Stimulated activated CD8-positive, alpha-beta memory T cell treated with anti-CD3 and anti-CD28 coated beads, Interleukin-4, amount 100 ng/mL, for 24 hours (primary cell): ENCODE measurements around the gene LENG1.

Source experiments
- DNase-seq: peaks from one replicate; pipeline ENCODE4 v3.0.0-alpha.2; 2020; ENCODE audit warnings: low read depth

Gene LENG1

DNA sequence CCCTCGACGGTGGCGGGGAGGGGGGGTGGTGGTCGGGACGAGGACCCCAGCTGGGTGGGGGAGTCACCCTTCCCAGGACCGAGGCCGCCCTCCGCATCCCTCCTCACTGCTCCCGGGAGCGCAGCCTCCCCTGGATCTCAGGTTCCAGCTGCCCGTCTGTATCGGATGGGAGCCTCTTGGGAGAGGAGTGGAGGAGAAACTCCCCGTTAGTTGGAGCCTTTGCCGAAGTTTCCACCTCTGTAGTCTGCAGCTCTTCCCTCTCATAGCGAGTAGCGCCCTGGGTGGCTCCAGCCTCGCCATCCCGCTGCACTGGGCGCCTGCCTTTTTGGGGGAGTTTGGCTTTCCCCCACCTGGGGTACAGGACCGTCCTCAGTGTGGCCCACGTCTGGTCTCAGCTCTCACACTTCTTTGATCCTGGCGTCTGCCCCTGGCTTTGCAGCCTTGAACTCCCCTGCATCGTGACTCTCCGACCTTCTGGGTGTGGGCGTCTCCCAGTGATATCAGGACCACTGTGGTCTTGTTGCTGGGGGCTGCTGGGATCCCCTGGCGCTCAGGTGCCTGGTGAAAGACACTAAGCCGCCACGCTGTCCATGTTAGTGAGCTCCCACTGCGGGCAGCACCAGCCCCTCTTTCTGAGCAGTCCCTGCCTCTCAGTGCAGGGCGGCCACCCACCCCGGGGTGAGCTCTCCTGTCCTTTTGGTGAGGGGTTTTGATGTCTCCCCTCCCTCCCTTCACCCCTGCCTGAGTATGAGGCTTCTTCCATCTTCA, 20.8 kb downstream of the LENG1 start:
- DNase-seq, result no peak

DNA sequence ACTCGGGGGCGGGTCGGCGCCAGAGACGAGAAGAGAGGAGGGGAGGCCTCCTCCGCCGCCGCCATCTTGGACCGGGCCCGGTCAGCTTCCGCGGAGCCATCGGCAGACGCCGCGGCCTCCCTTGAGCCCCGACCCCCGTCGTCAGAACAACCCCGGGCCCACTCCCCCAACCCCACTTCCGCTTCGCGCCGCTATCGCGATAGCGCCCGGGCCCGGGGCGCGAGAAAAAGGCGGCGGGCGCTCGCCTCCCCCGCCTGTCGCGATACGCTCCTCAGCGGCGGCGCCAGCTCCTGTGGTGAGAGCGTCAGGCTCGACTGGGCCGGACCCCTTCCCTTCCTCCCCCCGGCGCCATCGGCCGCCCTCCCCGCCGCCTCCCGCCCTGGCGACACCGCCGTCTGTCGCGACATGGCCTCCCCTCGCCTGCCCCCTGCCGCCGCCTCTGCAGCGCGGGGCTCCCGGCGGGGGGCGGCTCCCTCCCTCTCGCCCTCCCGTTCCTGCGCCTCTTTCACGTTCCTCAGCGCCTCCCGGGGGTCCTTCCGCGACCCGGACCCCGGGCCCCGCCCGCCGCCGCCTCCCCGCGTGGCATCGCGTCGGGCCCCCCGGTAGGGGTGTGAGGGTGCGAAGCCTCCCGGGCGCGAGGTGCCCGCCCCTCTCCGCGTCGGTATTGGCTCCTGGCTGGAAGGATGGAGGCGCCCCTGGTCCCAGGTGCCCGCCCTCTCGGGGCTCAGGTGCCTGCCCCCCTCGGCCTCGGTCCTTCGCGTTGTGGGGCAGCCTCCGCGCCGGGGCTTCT, 21.6 kb downstream of the LENG1 start, which contains the start of gene CNOT3:
Gene CNOT3 (plus strand): TSS at position 64 of the 790 bp plus-strand sequence. CDS start 5,217 bp downstream, outside the sequence.
- no peak for DNase-seq

DNA sequence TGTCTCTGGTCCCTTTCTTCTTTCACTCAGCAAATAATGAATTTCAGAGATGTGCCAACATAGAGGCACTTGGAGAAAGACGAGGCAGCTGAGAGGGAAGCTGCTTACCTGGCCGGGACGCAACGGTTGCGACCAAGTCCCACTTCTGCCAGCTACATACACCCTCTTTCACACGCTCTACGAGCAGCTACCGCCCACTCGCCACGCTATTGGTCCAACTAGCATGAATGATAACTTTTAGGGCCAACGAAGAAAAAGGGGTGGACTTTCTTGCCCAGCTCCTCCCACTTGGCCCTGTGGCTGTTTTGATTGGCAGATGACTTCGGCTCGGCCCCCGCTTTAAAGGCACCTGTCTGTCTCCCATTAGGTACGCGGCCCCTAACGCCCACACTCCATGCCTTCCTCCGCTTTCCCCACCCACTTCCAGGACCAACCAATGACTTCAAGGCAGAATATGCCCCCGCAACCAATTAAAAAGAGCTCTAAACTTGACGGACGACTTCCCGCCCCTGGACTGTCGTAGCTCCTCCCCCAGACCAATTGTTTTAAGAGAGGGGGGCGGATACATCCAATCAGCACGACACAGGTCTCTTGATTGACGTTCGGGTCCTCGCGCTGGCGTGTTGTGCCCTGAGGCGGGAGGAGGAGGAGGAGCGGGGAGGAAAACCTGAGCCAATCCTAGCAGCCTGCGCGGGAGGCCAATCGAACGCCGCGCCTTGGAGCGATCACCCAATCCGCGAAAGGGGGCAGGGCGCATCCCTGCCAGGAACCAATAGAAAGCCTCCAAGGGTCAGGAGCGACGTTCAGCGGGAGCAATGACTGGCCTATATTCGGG, 22.4 kb downstream of the LENG1 start:
- DNase-seq, result peak; percentile 97

DNA sequence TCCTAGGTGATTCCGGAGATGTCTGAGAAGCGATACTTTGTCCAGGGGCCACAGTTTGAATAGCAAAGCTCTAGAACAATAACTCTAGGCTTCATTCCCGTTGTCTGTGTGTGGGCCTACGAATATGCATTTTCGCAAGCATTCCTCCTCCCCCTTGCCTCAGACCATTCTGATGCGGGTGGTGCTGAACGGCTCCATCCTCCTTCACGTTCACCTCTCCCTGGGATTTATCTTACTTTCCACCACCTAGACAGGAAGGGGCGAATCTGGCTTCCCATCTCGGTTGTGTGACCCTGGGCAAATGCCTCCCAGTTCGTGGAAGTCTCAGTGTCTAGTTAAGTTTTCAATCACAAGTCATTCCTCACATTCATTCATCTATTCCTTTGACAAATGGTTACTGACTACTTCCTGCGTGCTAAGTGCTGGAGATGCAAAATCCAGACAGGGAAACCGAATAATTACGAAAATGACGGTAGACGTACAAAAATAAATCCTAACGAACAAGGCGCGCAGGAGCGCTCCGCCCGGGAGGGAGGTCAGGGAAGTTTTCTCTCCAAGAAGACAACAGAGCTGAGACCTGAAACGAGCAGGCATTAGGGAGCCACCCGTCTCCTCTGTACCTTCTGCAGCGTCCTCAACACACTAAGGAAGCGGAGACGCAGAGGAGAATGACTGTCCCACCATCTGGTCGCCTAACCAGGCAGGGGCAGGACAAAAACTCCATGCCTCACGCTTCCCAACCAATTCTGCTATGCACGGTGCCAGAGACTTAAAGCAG, 23.2 kb downstream of the LENG1 start:
- DNase-seq, result no peak

DNA sequence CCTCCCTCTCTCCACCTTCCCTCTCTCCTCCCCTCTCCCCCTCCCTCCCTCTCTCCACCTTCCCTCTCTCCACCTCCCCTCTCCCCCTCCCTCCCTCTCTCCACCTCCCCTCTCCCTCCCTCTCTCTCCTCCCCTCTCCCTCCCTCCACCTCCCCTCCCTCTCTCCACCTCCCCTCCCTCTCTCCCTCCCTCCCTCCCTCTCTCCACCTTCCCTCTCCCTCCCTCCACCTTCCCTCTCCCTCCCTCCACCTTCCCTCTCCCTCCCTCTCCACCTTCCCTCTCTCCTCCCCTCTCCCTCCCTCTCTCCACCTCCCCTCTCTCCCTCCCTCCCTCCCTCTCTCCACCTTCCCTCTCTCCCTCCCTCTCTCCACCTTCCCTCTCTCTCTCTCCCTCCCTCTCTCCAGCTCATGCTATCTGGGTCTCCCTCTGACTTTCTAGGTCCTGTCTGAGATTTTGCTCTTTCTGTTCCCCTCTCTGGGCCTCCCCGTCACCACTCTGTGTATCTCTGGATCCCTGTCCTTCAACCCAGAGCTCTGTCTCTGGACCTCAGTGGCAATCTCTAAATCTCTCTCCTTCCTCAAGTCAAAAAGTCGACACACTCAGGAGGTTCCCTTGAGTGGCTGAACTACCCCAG, 25.4 kb downstream of the LENG1 start:
- DNase-seq, result no peak

DNA sequence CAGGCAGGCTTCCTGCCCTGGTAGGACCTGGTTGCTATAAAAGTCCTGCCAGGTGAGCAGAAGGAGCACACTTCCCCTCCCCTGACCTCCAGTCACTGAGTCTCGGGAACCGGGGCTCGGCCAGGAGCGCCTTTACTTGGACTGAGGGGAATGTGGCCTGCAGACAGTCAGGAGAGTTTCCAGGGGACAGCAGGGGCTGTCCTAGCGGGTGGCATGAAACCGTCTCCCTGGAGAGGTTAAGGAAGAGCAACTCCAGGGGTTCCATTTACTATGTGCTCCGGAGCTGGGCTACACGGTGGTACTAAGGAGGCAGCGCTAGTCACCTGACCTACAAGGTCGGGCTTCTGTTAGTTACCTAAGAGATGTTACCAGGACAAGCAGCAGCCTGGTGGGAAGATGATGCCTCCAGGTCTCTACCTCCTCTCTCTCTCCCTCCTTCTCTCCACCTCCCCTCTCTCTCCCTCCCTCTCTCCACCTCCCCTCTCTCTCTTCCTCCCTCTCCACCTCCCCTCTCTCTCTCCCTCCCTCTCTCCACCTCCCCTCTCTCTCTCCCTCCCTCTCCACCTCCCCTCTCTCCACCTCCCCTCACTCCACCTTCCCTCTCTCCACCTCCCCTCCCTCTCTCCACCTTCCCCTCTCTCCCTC, 26.1 kb downstream of the LENG1 start:
- no peak for DNase-seq

DNA sequence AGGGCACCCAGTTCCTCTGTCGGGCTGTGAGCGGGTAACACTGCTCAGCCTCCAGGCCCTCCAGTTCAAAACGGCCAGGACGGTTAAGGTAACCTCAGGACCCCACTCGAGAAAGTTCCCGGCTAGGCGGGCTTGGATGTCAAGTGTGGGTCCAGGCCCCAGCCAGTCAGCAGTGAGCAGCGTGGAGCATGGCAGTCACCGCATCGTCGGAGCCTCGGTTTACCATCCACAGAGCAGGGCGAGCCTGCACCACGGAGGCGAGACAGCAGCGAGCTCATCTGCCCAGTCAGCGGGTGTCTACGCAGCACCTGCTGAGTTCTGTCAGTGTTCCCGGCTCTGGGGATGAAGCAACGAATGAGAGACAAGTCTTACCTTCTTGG, 29.9 kb downstream of the LENG1 start:
- no peak for DNase-seq

DNA sequence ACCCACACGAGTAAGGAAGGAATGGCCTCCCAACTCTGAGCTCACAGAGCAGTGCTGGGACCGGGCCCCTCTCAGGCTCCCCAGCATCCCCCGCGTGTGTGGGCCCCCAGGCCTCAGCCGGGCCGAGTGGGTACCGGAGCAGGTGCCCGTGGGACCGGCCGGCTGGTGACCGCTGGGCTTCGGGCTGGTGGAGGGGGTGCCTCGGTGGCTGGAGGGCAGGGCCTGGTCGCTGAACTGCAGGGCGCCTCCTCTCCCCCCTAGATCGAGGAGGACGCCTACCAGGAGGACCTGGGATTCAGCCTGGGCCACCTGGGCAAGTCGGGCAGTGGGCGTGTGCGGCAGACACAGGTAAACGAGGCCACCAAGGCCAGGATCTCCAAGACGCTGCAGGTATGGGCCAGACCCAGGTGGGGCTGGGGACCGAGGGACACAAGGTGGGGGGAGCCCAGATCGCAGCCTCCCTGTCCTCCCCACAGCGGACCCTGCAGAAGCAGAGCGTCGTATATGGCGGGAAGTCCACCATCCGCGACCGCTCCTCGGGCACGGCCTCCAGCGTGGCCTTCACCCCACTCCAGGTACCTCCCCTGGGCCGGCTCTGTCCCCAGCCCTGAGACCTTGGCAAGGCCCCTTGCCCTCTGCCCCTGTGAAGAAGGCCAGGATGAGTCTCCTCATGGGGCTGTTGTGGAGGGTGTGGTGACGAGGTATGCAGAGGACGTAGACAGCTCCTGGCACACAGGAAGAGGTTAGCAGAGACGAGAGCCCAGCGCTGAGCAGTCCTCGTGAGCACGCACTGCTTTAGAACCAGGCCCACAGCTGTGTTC, 30.5 kb downstream of the LENG1 start:
- DNase-seq, result no peak

DNA sequence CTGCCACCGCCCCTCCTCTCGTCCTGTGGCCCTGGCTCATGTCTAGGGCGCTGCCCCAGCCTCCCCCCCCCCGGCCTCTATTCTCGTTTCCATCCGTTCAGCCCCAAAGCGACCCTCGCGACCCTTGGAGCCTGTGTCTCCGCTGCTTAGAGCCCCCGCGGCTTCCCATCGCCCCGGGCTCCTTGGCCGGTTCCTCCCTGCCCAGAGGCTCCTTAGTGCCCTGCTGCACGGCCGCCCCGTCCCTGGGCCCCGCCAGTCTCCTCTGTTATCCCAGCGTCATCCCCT, 31.1 kb downstream of the LENG1 start:
- no peak for DNase-seq

DNA sequence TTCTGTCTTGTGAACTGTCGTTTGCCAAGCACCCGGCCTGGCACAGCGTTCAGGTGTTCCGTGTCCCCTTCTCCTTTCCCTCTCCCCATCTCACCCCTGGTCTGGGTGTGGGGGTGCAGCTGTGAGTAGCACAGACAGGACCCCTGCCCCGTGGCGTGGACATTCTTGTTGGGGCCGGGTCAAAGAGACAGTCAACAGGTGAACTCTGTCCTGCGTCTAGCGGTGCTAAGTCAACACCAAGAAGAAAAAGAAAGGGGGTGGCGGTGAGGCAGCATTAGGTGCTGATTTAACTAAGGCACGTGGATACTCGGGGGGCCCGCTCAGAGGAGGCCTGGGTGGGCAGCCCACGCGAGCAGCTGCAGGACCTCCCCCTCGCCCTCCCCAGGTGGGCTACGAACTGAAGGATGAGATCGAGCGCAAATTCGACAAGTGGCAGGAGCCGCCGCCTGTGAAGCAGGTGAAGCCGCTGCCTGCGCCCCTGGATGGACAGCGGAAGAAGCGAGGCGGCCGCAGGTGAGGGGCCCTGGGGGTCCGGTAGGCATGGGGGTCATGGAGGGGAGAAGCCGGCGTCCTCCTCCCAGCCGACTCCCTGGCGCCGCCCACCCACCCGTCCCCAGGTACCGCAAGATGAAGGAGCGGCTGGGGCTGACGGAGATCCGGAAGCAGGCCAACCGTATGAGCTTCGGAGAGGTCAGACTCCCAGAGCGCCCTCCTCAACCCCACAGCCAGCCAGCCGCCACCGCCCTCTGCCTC, 31.7 kb downstream of the LENG1 start:
- no peak for DNase-seq

DNA sequence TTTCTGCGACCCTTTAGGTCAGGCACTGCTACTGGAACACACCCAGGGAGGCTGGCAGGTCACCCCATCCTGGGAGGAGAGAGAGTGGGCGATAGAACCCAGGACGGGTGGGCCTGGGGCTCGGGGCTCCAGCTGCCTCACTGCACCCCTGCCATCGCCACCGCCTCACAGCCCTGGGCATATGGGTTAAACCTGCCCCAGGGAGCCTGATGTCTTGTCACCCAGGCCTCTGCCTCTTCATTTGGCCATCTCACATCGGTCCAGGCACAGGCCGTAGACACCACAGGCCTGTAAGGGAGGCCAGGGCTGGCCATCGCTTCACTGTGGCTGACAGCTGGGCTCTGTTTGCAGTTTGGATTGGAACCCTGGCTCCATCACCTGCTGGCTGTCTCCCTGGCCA, 33.8 kb downstream of the LENG1 start:
- no peak for DNase-seq

DNA sequence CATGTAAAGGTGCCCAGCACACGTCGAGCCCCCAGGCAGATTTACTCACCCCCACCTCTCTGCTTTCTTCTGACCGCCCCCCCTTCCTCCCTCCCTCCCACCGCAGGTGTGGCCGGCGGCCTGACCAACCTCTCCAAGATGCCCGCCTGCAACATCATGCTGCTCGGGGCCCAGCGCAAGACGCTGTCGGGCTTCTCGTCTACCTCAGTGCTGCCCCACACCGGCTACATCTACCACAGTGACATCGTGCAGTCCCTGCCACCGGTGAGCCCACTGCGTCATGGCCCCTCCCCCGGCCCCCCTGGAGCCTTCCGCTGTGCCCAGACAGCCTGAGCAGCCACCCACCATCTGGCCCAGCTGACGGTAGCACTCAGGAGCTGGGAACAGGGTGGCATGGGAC, 35.1 kb downstream of the LENG1 start:
- DNase-seq, result no peak

DNA sequence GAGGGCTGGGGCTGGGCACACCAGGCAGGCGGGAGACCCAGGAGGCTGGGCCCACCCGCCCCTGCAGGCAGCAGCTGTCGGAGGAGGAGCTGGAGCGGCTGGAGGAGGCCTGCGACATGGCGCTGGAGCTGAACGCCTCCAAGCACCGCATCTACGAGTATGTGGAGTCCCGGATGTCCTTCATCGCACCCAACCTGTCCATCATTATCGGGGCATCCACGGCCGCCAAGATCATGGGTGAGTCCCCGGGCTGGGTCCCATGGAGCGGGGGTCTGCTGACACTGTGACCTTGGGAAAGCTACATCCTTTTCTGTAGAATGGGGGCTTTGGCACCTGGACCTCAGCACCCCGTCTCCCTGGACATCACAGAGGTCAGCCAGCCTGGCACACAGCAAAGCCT, 35.8 kb downstream of the LENG1 start:
- no peak for DNase-seq

DNA sequence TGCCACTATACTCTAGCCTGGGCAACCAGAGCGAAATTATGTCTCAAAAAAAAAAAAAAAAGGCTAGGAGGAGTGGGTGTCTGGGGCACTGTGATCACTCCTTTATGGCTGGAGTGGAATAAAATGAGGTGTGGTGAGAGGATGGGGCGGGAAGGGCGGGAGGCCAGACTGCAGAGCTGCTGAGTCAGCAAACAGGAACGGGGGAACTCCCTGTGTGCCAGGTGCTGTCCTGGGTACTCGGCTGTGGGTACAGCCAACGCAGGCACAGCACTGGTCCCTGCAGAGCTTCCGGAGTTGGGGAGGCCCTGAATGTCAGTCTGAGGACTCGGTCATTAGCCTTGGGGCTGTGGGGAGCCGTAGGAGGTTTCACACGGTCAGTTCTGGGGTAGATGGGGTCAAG, 38.3 kb downstream of the LENG1 start:
- no peak for DNase-seq

DNA sequence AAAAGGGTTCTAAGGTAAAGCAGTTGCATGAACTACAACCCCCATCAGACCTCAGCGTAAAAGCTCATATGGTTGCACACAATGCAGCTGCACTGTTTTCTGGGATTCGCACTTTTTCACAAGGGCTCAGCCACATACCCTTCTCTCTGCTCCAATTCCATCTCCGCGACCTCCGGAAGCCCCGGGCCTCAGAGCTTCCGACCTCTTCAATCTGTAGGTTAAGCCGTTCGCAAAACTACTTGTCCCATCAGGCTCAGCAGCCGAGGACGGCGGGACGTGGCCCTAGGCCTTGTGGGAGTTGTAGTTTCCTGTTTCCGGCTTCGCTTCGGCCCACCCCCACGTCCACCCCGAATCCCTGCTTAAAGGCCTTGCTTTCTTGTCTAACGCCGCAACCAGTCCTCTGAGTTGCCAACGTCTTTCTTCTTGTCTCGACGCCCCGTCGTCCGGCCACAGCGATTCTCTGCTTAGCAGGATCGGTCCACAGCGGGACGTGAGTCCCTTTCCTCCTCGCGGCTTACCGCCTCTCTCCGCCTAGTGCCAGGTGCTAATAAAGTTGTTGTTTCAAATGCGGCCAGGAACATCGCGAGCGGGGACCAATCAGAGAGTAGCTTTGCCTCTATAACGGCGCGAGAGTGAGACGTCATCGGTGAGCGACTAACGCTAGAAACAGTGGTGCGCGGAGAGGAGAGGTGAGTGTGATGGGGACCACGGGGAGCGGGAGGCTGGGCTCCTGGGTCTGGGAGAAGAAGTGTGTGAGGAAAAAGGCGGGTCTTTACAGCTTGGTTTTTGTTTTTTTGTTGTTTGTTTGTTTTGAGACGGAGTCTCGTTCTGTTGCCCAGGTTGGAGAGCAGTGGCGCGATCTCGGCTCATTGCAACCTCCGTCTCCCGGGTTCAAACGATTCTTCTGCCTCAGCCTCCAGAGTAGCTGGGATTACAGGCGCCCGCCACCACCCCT, 44.1 kb downstream of the LENG1 start, which contains the start of the genes PRPF31 and TFPT:
Gene PRPF31 (plus strand): TSS at position 646 of the 955 bp plus-strand sequence. CDS start 2,525 bp downstream, outside the sequence.
Gene TFPT (minus strand): TSS at position 549 of the 955 bp plus-strand sequence. CDS start 388 bp downstream, at position 161.
- DNase-seq, result peak; percentile 94

DNA sequence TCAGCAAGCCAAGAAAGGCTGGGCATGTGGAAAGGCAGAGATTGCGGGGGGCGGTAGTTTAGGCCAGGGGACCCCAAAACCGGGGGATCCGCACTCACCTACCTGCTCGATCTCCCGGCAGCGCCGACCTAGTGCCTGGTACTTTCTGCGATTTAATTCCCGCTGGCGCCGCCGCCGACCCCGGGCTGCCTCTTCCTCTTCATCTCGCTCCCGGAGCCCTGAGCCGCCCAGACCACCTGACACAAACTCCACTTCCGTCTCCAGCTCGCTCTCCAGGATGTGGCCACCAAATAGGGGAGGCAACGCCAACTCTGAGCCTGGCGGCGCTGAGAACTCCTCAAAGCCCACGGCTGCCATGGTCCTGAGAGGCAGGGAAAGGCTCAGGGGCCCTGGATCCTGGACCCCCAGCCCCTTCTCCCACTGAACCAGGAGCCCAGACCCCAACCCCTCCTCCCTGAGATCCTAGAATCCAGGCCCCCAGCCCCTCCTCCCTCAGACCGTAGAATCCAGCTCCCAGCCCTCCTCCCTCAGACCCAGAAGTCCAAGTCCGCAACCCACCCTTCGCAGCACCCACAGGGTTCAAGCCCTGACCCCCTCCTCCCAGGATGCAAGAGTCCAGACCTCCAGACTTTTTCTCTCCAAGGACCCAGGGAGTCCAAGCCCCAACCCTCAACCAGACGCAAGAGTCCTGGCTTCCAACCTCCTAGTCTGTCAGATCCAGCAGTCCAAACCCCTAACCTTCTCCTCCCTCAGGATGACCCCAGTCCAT, 45.0 kb downstream of the LENG1 start:
- no peak for DNase-seq

DNA sequence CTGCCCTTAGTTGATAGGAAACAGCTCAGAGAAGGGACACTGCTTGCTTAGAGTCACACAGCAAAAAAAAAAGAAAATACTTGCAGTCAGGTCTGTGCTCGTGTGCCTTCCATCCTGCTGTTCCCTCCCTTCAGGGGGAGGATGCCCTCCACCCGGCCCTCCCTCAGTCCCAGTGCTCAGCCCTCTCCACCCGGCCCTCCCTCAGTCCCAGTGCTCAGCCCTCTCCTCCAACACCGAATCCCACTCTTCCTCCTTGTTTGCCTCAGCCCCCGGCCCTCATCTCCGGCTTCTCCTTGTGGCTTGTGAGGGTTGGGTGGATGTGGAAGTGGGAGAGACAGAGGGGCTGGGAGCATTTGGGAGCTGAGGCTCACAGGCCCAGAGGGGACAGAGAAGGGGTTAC, 49.9 kb downstream of the LENG1 start:
- DNase-seq, result no peak
